Activated CD8-positive, alpha-beta T cell treated with anti-CD3 and anti-CD28 coated beads for 36 hours (primary cell): ENCODE data around the gene DUSP5. TPM values are rescaled to one million over a fixed set of nuclear protein-coding genes. Genes with fewer than 3 reads are reported as not detected.

Experiments
- ATAC-seq: fragments of 200-7000 bp; cut with Tn5 transposase; one replicate; pipeline ENCODE4 v1.10.0; 2021; ENCODE audit warnings: mild to moderate bottlenecking, moderate library complexity
- CTCF ChIA-PET: fragments of 350-600 bp; sonication (Branson Sonifier 250); formaldehyde crosslinking; loops from one replicate; lab custom pipeline; 2021; ENCODE audit warnings: antibody characterized with exemption; lab: Charles Lee
- POLR2A ChIA-PET: fragments of 350-600 bp; sonication (Branson Sonifier 250); formaldehyde crosslinking; loops from one replicate; lab custom pipeline; 2021; ENCODE audit warnings: antibody characterized with exemption; lab: Charles Lee
- DNase-seq: peaks from one replicate; pipeline ENCODE4 v3.0.0-alpha.2; 2020
- H3K27ac Mint-ChIP-seq: one replicate; pipeline ENCODE4 v1.8.0; 2021; ENCODE audit warnings: mild to moderate bottlenecking, mixed read lengths
- H3K27me3 Mint-ChIP-seq: one replicate; pipeline ENCODE4 v1.8.0; 2021; ENCODE audit warnings: mixed read lengths
- H3K36me3 Mint-ChIP-seq: one replicate; pipeline ENCODE4 v1.8.0; 2021; ENCODE audit warnings: low read depth, mixed read lengths
- H3K4me1 Mint-ChIP-seq: one replicate; pipeline ENCODE4 v1.8.0; 2021; ENCODE audit warnings: low read depth, mixed read lengths
- H3K4me3 Mint-ChIP-seq: one replicate; pipeline ENCODE4 v1.8.0; 2021; ENCODE audit warnings: mild to moderate bottlenecking, moderate library complexity, mixed read lengths
- H3K9me3 Mint-ChIP-seq: one replicate; pipeline ENCODE4 v1.8.0; 2021; ENCODE audit warnings: mixed read lengths
- CTCF ChIP-seq: fragments of 200-600 bp; IDR thresholded peaks from one replicate; pipeline ENCODE4 v1.8.0; 2022; ENCODE audit warnings: antibody characterized with exemption, mild to moderate bottlenecking
- intact Hi-C: fragments of 100-400 bp; cut with micrococcal nuclease; formaldehyde crosslinking; loops from one replicate; pipeline ENCODE4 v1.10.0; 2022
- total RNA-seq, 2 experiments: library from RNA; stranded (reverse); gene quantifications; one replicate each; pipeline ENCODE4 v1.2.3, GENCODE V29; 2021

The DUSP5 gene
- total RNA-seq, 2 experiments from 2014 or later = 49.4 to 50.8 TPM

DNA sequence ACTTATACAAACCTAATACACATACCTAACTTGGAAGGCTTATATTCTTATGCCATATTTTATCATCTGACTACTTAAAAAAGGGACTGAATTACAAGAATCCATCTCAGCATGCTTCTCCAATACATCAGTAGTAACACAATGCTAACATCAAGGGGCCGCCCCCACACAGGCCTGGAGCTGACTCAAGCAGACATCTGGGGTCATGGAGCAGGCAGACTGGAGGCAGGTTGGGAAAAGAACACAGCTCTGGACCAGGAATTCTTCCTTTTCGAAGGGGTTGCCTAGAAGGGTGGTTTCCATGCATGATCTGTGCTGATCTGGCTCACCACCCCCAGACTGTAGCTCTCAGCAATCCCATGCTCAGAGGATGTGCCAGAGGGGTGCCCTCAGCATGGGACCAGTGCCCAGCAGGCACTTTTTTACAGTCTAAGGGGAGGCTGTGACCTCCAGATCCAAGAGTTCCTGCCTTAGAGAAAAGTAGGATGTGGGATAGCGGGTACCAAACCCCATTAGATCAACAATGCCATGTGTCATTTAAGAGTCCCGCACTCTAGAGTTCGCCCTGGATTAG lies 26.1 kb upstream of the DUSP5 start:
- ChIA-PET POLR2A (interaction anchor here (0.6 kb wide), 1 partner anchor 9 kb away, joined by 4 read pairs; no protein-coding TSS in a partner anchor), CTCF (no interaction called here)
- H3K4me1 Mint-ChIP-seq = no peaks in the 10 kb centered on the region
- H3K36me3 Mint-ChIP-seq = no peaks in the 10 kb centered on the region
- no peak overlapping the region for H3K27ac Mint-ChIP-seq
- H3K27me3 Mint-ChIP-seq = no peaks in the 10 kb centered on the region
- ATAC-seq = no peak
- no peak for TF ChIP-seq CTCF
- H3K4me3 Mint-ChIP-seq = no peak overlapping the region
- DNase-seq = no peak
- peaks cover 2% of the 10 kb centered on the region for H3K9me3 Mint-ChIP-seq
- intact Hi-C loops = no loop called here

DNA sequence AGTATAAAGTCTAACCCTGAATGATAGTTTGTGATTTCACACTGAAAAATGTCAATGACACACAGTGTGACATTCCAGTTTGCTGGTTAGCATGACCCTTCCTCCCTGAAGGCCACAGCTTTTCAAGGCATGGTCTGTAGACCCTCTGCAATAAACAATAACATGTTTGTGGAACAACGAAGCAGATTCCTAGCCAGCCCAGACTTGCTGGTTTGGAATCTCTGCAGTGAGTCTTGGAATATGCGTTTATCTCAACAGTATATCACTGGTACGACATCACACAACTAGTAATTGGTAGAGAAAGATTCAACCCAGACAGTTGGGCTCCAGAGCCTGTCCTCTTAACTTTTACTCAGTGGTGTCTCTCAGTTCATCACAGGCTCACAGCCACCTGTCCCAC lies 23.7 kb upstream of the DUSP5 start:
- no peak for ATAC-seq

GRCh38 chr10:110474826-110475225 lies 22.9 kb upstream of the DUSP5 start:
- ChIA-PET CTCF (interaction anchor here (1.2 to 1.5 kb wide), 3 partner anchors 73 to 122 kb away, joined by 3 read pairs; no protein-coding TSS in a partner anchor), POLR2A (no interaction called here)
- no peak for DNase-seq
- intact Hi-C loops = no loop called here
- ATAC-seq = no peak
- H3K36me3 Mint-ChIP-seq = no peaks in the 10 kb centered on the region
- H3K27me3 Mint-ChIP-seq = no peaks in the 10 kb centered on the region
- no peak overlapping the region for H3K4me3 Mint-ChIP-seq
- H3K9me3 Mint-ChIP-seq = peaks cover 2% of the 10 kb centered on the region
- no peak overlapping the region for H3K27ac Mint-ChIP-seq
- TF ChIP-seq CTCF = no peak
- no peaks in the 10 kb centered on the region for H3K4me1 Mint-ChIP-seq

More for the DNA sequence above, 23.7 kb upstream of the DUSP5 start:
- no peak for DNase-seq
- TF ChIP-seq CTCF = no peak
- Mint-ChIP-seq H3K27ac (no peak overlapping the region), H3K36me3 (no peaks in the 10 kb centered on the region), H3K4me1 (no peaks in the 10 kb centered on the region), H3K4me3 (no peak overlapping the region), H3K27me3 (no peaks in the 10 kb centered on the region), H3K9me3 (peaks cover 2% of the 10 kb centered on the region)
- intact Hi-C loops = no loop called here
- CTCF ChIA-PET = interaction anchor here (1.0 kb wide), 1 partner anchor 168 kb away, joined by 3 read pairs; no protein-coding TSS in a partner anchor
- POLR2A ChIA-PET = no interaction called here

GRCh38 chr10:110475722-110476515 lies 21.8 kb upstream of the DUSP5 start:
- intact Hi-C loops = no loop called here
- no peaks in the 10 kb centered on the region for H3K27me3 Mint-ChIP-seq
- no peak for TF ChIP-seq CTCF
- POLR2A ChIA-PET = no interaction called here
- H3K4me3 Mint-ChIP-seq = no peak overlapping the region
- no peaks in the 10 kb centered on the region for H3K4me1 Mint-ChIP-seq
- H3K36me3 Mint-ChIP-seq = no peaks in the 10 kb centered on the region
- DNase-seq (no peak), ATAC-seq (no peak)
- no peak overlapping the region for H3K27ac Mint-ChIP-seq
- no peaks in the 10 kb centered on the region for H3K9me3 Mint-ChIP-seq
- CTCF ChIA-PET = interaction anchor here (0.7 to 1.5 kb wide), 4 partner anchors 72 to 123 kb away, joined by 3 read pairs; no protein-coding TSS in a partner anchor

GRCh38 chr10:110479710-110480109 lies 18.0 kb upstream of the DUSP5 start:
- no peak for TF ChIP-seq CTCF
- no peak overlapping the region for H3K27ac Mint-ChIP-seq
- H3K9me3 Mint-ChIP-seq = no peaks in the 10 kb centered on the region
- H3K4me3 Mint-ChIP-seq = no peak overlapping the region
- H3K36me3 Mint-ChIP-seq = no peaks in the 10 kb centered on the region
- no peaks in the 10 kb centered on the region for H3K4me1 Mint-ChIP-seq
- CTCF ChIA-PET = no interaction called here
- POLR2A ChIA-PET = interaction anchor here (0.6 kb wide), 1 partner anchor 27 kb away, joined by 3 read pairs; no protein-coding TSS in a partner anchor
- ATAC-seq (no peak), DNase-seq (no peak)
- intact Hi-C loops = no loop called here
- H3K27me3 Mint-ChIP-seq = no peaks in the 10 kb centered on the region
